Ascending aorta (tissue), 2 donors: Measurements from ENCODE around the gene ANKRD23. TPM values are rescaled to one million over a fixed set of nuclear protein-coding genes. Genes with fewer than 3 reads are reported as not detected.

Experiments
- DNase-seq, 2 donors: peaks; one replicate each; pipeline ENCODE4 v3.0.0-alpha.2; 2019; ENCODE audit warnings: low spot score in 2 of 2
- H3K27ac ChIP-seq, 2 donors: fragments of 200-600 bp; sonication (generic); one replicate each; pipeline ENCODE4 v1.5.1; 2016 to 2017; ENCODE audit warnings: mild to moderate bottlenecking in 1 of 2
- H3K27me3 ChIP-seq: fragments of 200-600 bp; sonication (generic); one replicate; pipeline ENCODE4 v1.5.1; 2017
- H3K36me3 ChIP-seq, 2 donors: fragments of 200-600 bp; sonication (generic); one replicate each; pipeline ENCODE4 v1.5.1; 2016
- H3K4me1 ChIP-seq, 2 donors: fragments of 200-600 bp; sonication (generic); one replicate each; pipeline ENCODE4 v1.5.1; 2016 to 2017; ENCODE audit warnings: mild to moderate bottlenecking in 1 of 2
- H3K4me3 ChIP-seq, 2 donors: fragments of 200-600 bp; sonication (generic); one replicate each; pipeline ENCODE4 v1.5.1; 2016 to 2017; ENCODE audit warnings: mild to moderate bottlenecking in 1 of 2
- H3K9me3 ChIP-seq, 2 donors: fragments of 200-600 bp; sonication (generic); one replicate each; pipeline ENCODE4 v1.5.1; 2016
- intact Hi-C: fragments of 100-400 bp; cut with DNase I; formaldehyde crosslinking; loops from one replicate; pipeline ENCODE4 v1.15.1; 2023
- total RNA-seq: library from RNA; depleted of rRNA; stranded (reverse); fragments of >200 nt; gene quantifications from one replicate; pipeline ENCODE4 v1.1.0, GENCODE V29; 2016
- TF ChIP-seq, protein P1 (sequence below), 3 experiments: fragments of 200-600 bp in 2 of 3; fragments of 450-650 bp in 1 of 3; sonication (generic) in 2 of 3; IDR thresholded peaks; one replicate each; pipeline ENCODE4 v1.5.1; 2016 to 2019; ENCODE audit warnings: antibody characterized with exemption in 3 of 3, mild to moderate bottlenecking in 1 of 3, moderate library complexity in 1 of 3

ANKRD23 gene
- total RNA-seq, 1 donor from 2014 or later: 4.0 TPM

DNA sequence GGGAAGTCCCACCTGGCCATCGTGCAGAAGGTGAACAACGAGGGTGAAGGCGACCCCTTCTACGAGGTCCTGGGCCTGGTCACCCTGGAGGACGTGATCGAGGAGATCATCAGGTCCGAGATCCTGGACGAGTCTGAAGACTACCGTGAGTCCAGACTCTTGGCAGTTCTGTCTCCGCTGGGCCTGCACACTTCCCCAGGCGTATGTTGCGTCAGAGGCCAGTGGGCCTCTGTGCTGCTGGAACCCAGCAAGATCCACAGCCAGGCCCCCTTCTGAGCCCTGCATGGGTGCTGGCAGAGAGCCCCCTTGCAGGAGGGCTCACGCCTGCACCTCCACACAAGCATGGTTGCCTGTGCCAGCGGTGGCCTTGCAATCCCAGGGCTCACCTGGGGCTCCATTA is 18.8 kb downstream of the ANKRD23 start:
- DNase-seq: no peak
- no peak overlapping the region for H3K27ac ChIP-seq
- TF ChIP-seq, protein P1, sequence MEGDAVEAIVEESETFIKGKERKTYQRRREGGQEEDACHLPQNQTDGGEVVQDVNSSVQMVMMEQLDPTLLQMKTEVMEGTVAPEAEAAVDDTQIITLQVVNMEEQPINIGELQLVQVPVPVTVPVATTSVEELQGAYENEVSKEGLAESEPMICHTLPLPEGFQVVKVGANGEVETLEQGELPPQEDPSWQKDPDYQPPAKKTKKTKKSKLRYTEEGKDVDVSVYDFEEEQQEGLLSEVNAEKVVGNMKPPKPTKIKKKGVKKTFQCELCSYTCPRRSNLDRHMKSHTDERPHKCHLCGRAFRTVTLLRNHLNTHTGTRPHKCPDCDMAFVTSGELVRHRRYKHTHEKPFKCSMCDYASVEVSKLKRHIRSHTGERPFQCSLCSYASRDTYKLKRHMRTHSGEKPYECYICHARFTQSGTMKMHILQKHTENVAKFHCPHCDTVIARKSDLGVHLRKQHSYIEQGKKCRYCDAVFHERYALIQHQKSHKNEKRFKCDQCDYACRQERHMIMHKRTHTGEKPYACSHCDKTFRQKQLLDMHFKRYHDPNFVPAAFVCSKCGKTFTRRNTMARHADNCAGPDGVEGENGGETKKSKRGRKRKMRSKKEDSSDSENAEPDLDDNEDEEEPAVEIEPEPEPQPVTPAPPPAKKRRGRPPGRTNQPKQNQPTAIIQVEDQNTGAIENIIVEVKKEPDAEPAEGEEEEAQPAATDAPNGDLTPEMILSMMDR (IDR thresholded peaks at IDR 0.05): no peak

DNA sequence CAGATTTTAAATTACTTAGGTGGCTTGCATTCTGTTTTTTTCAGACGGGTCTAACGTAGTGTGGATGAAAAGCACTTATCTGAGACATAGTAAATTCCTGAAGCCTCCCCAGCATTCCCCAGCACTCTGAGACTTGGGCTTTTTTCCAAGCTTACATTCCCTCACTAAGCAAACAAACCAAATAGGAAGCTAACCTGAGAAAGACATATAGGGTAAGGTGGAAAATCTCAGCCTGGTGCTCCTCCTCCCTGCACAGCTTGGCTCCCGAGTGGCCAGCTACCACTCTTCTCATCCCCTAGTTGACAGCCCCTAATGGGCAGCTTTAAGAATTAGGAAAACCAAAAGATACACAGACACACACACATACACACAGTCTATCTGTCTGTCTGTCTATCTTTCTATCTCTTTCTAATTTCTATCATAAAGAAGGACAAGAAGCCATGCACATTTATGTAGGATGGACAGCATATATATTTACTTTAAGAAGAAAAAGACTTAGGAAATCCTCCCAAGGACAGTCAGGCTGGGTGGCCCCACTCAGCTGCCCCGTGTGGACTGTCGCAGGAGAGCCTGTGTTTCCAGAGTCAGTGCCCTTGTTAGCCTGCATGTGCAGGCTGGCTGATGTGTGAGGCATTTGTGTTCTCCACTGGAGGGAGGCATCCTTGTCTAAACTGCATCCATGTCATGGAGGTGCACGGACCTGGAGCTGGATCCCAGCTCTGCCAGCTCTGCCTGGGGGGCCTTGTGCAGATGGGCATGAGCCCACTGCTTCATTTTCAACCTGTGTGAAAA is 19.5 kb downstream of the ANKRD23 start:
- Histone ChIP-seq H3K9me3 (no peaks in the 10 kb centered on the region), H3K4me3 (no peak overlapping the region), H3K4me1 (peaks cover under 1 to 11% of the 10 kb centered on the region in 2 donors), H3K36me3 (peaks cover 37 to 44% of the 10 kb centered on the region in 2 donors), H3K27ac (no peak overlapping the region), H3K27me3 (no peaks in the 10 kb centered on the region)
- TF ChIP-seq, protein P1 (IDR thresholded peaks at IDR 0.05): no peak
- DNase-seq: no peak
- intact Hi-C loops: no loop called here

More for the DNA sequence above, 18.8 kb downstream of the ANKRD23 start:
- no peak overlapping the region for H3K4me3 ChIP-seq
- H3K4me1 ChIP-seq: peaks cover 0 to 3% of the 10 kb centered on the region in 2 donors
- peaks cover 43 to 51% of the 10 kb centered on the region in 2 donors for H3K36me3 ChIP-seq
- H3K9me3 ChIP-seq: no peaks in the 10 kb centered on the region
- H3K27me3 ChIP-seq: no peaks in the 10 kb centered on the region
- intact Hi-C loops: no loop called here

DNA sequence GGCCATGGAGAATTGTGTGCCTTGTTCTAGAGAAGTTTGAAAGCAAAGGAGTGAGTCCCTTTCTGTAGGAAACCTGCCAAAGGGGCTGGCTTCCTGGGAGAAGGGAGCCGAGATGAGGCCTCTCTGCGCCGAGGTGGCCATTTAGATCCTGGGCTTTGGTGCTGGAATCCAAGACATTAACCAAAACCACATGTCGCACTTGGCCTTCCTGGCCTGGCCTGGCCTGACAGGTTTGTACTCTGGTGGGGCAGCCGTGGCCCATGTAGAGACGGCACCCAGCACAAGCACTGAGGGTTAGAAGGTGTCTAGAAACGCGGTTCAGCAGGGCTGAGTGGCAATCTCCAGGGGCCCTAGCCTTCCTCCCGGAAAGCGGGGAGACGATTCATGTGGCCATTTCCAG is 20.6 kb downstream of the ANKRD23 start:
- Histone ChIP-seq H3K27ac (no peak overlapping the region), H3K4me3 (no peak overlapping the region), H3K36me3 (peaks cover 26 to 33% of the 10 kb centered on the region in 2 donors), H3K27me3 (no peaks in the 10 kb centered on the region), H3K9me3 (no peaks in the 10 kb centered on the region), H3K4me1 (peaks cover 6 to 21% of the 10 kb centered on the region in 2 donors)
- intact Hi-C loops: no loop called here
- no peak for DNase-seq
- TF ChIP-seq, protein P1 (IDR thresholded peaks at IDR 0.05): no peak

DNA sequence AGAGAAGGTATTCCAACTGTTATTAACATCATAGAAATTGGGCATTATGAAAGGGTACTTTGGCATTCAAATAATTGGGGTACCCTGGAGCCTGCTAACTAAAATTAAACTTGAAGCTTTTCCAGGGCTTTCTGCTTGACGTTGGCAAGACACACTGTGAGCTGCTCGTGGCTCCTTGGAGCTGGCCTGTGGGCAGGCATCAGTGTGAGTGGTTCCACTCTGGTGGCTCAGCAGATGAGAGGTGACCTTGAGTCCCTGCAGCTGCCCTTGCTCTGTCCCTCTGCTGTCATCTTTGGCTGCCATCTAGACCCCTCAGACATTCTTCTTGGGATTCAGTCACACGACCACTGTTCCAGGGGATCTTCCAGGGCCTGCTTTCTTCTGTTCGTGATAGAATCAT is 21.0 kb downstream of the ANKRD23 start:
- H3K9me3 ChIP-seq: no peaks in the 10 kb centered on the region
- no peak for DNase-seq
- no peak overlapping the region for H3K4me3 ChIP-seq
- intact Hi-C loops: no loop called here
- H3K27me3 ChIP-seq: no peaks in the 10 kb centered on the region
- H3K4me1 ChIP-seq: peaks cover 6 to 26% of the 10 kb centered on the region in 2 donors
- TF ChIP-seq, protein P1 (IDR thresholded peaks at IDR 0.05): no peak
- H3K27ac ChIP-seq: no peak overlapping the region
- H3K36me3 ChIP-seq: peaks cover 22 to 29% of the 10 kb centered on the region in 2 donors

DNA sequence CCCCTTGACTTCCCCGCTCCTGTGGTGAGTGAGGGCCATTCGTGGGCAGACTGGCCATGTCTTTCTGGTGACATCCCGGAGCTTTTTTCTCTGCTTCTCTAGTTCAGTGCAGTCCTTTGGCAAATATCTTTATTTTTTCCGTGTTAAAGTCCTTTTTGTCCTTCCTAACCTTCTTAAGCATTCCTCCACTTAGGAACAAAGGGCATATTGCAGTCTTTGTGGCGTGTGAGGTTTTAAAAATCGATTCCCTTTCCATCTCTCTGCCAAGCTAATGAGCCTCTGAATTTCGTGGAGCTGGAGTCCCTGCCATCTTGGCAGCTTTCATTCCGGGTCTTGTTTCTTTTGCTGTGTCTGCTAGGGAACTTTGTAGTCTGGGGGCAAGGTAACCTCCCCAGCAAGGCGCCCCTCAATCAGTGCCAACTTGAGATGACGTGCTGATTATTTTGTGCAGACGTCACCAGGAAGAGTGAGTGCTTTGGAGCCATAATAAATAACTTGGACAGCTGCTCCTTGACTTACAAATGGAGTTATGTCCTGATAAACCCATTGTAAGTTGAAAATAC is 22.6 kb downstream of the ANKRD23 start:
- intact Hi-C loops: no loop called here
- DNase-seq: no peak

More for the DNA sequence above, 22.6 kb downstream of the ANKRD23 start:
- TF ChIP-seq, protein P1 (IDR thresholded peaks at IDR 0.05): no peak
- H3K27ac ChIP-seq: no peak overlapping the region
- H3K27me3 ChIP-seq: no peaks in the 10 kb centered on the region
- no peak overlapping the region for H3K4me3 ChIP-seq
- H3K9me3 ChIP-seq: no peaks in the 10 kb centered on the region
- peaks cover 15 to 17% of the 10 kb centered on the region in 2 donors for H3K36me3 ChIP-seq
- H3K4me1 ChIP-seq: peaks cover 12 to 33% of the 10 kb centered on the region in 2 donors
